Activated CD4-positive, CD25-positive, alpha-beta regulatory T cell (primary cell): ENCODE results near the gene TUBB4A.

ENCODE experiments used
- DNase-seq, 4 experiments: peaks; one replicate each; lab custom pipeline; 2025; lab: John Stamatoyannopoulos, UW

The TUBB4A gene

GRCh38 chr19:6494438-6495036 lies 7.6 kb downstream of the TUBB4A start:
- DNase-seq: no peak

DNA sequence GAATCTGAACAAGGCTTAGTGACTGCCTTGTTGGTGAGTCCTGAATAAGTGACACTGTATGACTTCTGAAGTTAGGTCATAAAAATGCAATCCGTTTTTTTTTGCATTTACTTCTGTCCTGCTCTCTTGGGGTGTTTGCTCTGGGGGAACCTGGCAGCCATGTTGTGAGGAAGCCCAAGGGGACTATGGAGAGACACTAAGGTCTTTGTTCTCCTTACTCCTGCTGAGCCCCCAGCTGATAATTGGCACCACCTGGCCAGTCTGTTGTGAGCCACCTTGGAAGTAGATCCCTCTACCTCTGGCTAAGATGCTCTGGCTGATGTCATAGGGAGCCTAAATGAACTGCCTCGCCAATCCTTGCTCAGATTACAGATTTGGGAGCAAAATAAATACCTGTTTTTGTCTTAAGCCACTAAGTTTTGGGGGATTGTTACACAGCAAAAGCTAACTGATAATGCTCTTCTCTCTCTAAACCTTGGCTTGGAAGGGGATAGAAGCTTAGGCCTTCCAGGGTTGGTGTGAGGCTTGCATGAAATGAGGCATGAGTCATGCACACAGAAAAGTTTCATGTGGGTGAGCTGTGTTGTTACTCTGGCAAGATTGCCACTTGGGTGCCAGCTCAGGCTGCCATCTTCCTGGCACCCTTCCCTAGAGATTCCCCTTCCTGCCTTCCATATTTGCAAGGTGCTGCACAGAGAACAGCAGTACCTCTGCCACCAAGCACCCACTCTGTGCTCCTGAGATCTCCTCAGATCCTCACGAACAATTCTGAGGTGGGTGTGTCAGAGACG lies 10.1 kb downstream of the TUBB4A start:
- DNase-seq: no peak

- no peak for DNase-seq
Measured at GRCh38 chr19:6490134-6490533, 12.0 kb downstream of the TUBB4A start.

DNA sequence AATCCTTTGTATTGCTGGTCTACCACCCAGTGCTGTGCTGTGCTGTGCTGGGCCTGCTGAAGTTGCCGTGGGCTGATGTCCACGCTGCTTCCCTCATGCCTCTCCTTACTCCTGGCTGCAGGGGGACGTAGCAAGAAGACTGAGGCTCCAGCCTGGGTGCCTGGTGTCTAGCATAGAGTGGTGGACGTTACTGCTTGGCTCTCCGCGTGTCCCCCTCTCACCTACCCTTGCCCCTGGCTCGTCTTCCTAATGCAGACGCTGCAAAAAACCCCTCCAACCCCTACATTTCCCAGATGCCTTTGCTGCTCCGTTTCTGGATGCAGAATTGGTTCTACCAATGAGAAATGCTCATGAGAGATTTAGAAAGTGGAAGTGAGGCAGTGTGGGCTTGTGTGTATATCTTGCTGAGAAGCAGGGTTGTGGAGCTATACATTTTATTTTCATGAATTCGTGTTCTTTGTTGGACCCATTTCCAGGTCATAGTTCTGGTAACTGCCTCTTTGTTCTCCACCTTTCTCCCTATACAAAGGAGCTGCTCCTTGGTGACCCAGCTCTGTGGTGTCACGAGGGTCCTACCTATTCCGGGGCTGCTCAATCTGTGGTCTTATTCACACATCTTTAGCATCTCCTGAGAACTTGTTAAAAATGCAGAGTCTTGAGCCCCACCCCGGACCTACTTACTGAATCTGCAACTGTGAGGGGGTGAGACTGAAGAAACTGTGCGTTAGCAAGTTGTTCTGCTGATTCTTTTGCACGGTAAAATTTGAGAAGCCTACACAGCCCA lies 12.6 kb downstream of the TUBB4A start:
- DNase-seq: no peak

DNA sequence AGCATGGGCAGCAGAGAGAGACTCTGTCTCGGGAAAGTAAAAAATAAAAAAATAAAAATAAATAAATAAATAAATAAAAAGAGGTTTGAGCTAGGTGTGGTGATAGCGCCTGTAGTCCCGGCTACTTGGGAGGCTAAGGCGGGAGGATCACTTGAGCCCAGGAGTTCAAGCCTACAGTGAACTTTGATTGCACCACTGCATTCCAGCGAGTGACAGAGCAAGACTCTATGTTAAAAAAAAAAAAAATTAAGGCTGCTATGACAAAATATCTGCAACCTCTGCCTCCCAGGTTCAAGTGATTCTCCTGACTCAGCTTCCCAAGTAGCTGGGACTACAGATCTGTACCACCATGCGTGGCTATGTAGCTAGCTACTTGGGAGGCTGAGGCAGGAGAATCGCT lies 17.3 kb downstream of the TUBB4A start:
- no peak for DNase-seq

DNA sequence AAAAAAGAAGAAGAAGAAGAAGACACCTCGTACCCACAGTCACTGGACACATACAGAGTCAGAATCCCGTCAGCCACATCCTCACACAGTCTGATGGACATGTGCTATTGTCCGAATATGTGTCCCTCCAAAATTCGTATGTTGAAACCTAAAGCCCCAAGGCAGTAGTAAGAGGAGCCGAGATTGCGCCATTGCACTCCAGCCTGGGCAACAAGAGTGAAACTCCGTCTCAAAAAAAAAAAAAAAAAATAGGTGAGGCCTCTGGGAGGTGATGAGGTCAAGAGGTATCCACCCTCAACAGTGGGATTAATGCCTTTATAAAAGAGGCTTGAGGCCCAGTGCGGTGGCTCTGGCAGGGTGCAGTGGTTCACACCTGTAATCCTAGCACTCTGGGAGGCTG lies 17.9 kb downstream of the TUBB4A start:
- no peak for DNase-seq

DNA sequence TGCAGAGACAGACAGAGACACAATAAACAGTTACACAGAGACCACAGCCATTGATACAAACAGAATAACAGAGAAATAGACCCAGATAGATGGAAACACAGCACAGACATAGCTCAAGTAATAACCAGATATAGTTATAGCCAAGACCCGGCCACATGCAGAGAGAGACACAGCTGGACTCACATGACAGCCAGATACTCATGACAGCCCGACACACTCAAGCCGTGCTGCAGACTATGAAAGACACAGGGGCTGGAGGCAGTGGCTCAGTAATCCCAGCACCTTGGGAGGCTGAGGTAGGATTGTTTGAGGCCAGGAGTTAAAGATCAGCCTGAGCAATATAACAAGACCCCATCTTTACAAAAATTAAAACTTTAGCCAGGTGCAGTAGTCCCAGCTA lies 18.9 kb downstream of the TUBB4A start:
- no peak for DNase-seq

GRCh38 chr19:6482343-6482686 lies 19.8 kb downstream of the TUBB4A start:
- DNase-seq: no peak

- DNase-seq: peak in 3 of 4 experiments; percentile 47 to 69 (median 49)
Measured at GRCh38 chr19:6481541-6482342, 20.4 kb downstream of the TUBB4A start, which contains the start of gene DENND1C. DENND1C (minus strand) TSS chr19:6481787; CDS start chr19:6481695, 92 bp downstream.

GRCh38 chr19:6480848-6481415 lies 21.2 kb downstream of the TUBB4A start:
- DNase-seq: no peak

GRCh38 chr19:6479836-6480398 lies 22.2 kb downstream of the TUBB4A start:
- DNase-seq: no peak

GRCh38 chr19:6478815-6479214 lies 23.3 kb downstream of the TUBB4A start:
- no peak for DNase-seq

DNA sequence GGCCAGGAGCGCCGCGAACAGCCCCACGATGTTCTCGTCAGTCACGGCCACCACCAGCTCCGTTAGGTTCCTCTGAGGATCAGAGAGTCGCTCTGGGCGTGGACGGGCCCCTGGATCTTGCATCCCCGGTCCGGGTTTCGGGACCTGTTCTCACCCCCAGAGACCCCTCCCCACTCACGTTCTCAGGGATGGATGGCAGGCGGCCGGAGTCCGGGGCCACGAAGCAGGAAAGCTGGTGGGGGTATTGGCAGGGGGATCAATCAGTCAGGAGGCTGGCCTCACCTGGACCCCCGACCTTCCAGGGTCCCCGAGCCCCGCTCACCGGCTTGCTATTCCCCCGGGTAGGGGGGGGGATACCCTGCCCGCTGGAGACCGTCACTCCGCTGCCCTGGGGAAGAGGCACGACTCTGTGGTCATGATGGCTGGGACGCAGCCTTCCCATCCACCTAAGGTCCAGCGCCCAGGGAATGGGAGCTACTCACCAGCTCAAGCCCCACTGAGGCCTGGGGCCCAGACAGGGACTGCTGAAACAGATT lies 25.1 kb downstream of the TUBB4A start:
- no peak for DNase-seq

DNA sequence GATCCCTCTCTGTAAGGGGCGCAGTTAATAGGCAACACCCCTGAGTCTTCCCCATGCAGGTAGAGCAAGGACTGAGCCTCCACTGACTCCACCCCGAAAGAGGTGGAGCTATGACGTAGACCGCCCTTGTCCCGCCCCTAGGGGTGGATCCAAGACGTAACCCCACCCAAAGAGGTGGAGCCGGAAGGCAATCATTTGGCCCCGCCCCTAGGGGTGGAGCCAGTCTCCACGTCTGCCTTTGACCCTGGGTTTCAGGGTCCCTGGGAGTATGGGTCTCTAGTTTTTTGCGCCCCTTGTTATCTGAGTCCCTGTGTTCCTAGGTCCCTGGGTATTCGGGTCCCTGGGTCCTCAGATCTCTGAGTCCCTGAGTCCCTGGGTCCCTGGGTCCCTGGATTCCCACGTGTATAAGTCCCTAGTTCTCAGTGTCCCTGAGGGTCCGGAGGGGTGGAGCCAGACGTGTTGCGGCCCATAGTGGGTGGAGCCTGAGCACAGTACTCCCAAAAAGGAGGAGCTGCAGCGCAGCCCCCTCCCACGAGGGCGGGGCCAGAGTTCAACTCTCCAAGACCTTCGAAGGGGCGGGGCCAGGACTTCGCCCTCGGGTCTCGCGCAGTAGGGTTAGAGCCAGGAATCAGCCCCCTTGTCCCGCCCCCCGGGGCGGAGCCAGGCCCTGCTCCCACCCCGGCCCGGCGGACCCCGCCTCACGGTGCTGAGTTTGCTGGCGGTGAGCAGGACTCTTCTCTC lies 25.8 kb downstream of the TUBB4A start:
- peak; percentile 15 to 52 (median 18) for DNase-seq

GRCh38 chr19:6475321-6476108 lies 26.6 kb downstream of the TUBB4A start:
- DNase-seq: no peak

GRCh38 chr19:6473647-6474046 lies 28.5 kb downstream of the TUBB4A start:
- no peak for DNase-seq

GRCh38 chr19:6472713-6473112 lies 29.4 kb downstream of the TUBB4A start:
- DNase-seq: no peak

DNA sequence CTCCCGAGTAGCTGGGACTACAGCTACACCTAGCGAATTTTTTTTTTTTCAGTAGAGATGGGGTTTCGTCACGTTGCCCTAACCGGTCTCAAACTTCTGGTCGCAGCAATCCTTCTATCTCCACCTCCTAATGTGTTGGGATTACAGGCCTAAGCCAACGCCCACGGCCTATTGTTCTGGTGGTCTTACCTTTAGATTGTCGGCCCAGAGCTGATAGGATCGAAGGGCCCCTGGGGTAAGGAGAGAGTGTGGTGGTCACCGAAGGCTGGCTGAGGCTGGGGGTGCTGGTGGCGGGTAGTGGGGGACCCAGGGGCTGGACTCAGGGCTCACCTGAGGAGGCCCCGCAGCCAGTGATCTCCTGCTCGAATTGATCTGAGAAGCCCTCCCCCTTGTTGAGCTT lies 31.0 kb downstream of the TUBB4A start:
- DNase-seq: no peak

GRCh38 chr19:6470173-6470572 lies 31.9 kb downstream of the TUBB4A start:
- DNase-seq: no peak

DNA sequence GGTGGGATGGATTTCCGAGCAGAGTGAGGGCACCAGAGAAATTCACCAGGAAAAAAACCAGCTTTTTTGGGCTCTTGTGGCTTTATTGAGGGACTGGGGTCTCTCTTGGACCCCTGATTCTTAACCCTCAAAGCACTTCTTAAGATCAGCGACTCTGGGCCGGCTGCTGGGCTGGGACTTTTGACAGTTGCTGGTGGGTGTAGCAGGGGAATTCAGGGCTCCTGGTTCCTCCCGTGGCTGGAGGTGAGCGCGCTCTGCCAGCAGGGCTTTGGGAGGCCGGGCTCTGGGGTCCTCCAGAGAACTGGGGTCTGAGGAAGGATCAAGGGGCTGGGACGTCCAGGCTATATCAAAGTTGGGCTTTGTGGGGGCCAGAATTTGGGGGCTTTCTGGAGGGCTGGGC lies 34.7 kb downstream of the TUBB4A start:
- no peak for DNase-seq
